GM21717 (cell line): ENCODE measurements around the gene SYT17.

Source experiments
- ATAC-seq: cut with Tn5 transposase; IDR thresholded peaks from one replicate; pipeline ENCODE4 v1.9.1; 2021; ENCODE audit warnings: mild to moderate bottlenecking, moderate library complexity; ENCODE audit not compliant: unreplicated experiment

SYT17 gene

DNA sequence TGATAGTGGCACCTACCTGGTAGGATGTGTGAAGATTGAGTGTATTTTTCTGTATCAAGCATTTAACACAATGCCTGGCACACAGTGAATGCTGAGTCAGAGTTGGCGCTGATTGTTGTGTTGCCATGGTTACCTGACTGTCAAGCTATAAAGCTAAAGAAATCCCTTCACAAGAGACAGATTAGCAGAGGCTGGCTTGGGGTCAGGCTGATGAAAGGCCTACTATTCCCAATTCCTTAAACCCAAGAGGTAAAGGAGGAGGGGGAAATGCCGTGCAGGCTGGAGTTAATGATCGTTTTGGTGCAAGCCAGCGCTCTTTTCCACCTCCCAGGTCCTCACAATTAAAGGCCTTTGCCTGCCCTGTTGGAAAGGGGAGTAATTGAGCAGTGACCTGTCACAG, 123.4 kb downstream of the SYT17 start:
- no peak for ATAC-seq

DNA sequence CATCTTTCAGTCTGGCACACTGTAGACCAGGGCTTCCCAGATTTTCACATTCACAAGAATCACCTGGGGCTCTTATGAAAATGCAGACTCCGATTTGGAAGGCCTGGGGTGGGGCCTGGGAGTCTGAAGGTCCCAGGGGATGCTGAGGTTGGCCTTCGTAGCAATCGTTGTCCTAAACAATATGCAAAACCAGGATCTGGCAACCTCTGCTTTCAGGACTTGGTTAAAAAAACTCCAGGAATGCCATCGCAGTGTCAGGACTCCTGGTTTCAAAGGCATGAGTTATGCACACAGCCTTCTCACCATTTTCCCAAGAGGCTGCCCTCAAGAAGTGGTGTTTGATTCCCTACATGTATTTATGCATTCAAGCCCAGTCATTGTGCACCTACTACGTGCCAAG, 124.1 kb downstream of the SYT17 start:
- ATAC-seq: no peak

DNA sequence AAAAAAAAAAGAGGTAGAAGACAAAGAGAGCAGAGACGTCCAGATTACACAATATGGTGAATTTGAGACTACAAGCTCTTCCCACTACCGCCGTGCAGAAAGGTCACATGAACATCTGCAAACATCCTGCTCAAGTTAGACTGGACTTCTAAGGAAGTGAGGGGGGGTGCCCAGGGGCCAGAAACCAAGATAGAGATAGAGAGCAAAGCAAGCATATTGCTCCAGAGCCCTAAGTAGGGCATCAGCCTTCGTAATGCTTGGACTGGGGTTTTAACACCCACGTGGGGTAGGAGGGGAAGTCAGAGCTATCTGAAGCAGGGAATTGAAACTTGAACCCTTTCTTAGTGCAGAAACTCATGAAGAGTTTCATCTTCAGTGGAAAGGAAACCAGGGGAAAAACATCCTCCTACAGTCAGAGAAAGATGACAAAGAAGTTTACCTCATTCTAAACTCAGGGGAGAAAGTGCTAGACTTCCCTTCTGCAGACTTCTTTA, 126.2 kb downstream of the SYT17 start:
- peak; percentile 83 for ATAC-seq

DNA sequence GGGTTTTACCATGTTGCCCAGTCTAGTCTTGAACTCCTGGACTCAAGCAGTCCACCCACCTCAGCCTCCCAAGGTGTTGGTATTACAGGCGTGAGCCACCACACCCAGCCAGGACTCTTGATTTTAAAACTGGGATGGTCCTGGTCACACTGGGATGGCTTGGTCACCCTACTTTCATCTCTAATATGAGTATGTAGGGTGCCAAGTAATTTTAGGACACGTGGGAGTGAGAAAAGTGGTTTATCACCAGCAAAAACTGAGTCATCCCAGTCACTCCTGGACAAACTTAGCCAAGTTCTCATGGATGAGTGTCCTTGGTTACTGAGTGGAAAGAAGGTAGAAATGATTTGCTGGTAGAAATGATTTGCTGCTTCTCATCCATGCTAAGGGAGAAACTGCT, 127.4 kb downstream of the SYT17 start:
- ATAC-seq: no peak

DNA sequence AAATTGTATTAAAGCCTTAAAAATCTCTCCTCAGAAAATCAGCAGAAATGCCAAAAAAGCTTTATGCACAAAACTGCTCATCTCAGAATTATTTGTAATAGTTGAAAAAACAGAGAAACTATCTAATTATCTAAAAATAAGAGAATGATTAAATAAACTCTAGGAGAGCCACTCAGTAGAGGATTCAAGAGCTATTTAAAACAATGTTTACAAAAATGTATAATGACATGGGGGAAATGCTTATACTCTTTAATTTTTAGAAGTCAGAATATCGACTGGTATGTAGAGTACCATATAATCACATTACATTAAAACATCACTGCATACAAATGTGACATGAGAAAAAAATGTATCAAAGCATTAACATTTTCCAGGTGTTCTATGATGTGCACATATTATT, 129.4 kb downstream of the SYT17 start:
- no peak for ATAC-seq

- ATAC-seq: no peak
These were observed 131.5 kb downstream of the SYT17 start for GRCh38 chr16:19299565-19299964.

GRCh38 chr16:19301931-19302330, 133.9 kb downstream of the SYT17 start:
- no peak for ATAC-seq

- no peak for ATAC-seq
These were observed 136.7 kb downstream of the SYT17 start for GRCh38 chr16:19304750-19305149.

DNA sequence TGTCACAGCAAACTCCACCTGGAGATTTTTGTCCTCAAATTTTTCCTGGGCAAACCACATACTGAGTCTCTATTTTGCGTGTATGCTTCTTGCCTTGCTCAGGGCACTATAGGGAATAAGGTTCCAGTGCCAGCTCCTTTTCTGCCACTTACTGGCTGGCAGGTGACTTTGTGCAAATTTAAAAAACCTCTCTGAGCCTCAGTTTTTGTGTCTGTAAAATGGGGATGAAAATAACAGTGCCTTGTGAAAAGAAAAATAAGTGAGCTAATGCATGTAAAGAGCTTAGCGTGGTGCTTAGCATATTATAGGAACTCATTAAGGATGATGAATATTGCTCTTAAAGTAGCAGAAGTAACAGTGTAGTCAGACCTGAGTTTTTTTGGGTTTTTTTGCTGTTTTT, 137.4 kb downstream of the SYT17 start:
- no peak for ATAC-seq

GRCh38 chr16:19307587-19308241, 139.7 kb downstream of the SYT17 start:
- no peak for ATAC-seq

- no peak for ATAC-seq
These were observed 140.4 kb downstream of the SYT17 start for GRCh38 chr16:19308392-19308791.

DNA sequence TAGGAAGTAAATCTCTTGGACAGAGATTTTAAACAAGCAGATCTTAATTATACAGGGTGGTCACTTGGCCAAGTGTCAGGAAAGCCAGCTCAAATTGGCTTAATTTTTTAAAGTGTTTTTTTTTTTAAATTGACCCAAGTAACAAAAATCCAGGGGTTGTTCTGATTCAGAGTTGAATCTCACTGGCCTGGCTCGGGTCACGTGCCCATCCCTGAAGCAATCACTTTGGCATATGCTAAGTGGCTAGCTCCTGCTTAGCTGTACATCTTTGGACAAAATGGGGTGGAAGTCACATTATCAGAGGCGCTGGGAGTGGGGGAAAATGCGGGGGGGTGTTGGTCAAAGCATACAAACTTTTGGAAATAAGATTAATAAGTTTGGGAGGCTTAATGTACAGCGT, 141.1 kb downstream of the SYT17 start:
- ATAC-seq: no peak

- no peak for ATAC-seq
These were observed 146.8 kb downstream of the SYT17 start for GRCh38 chr16:19314718-19315425.

- ATAC-seq: no peak
These were observed 147.9 kb downstream of the SYT17 start for GRCh38 chr16:19315889-19316433.

- no peak for ATAC-seq
These were observed 148.8 kb downstream of the SYT17 start for GRCh38 chr16:19316846-19317245.
